Bronchial epithelial cell (primary cell): ENCODE measurements around the gene BRMS1. TPM values are rescaled to one million over a fixed set of nuclear protein-coding genes. Genes with fewer than 3 reads are reported as not detected.
A peak's percentile ranks its signal among the peaks of the same experiment; 100 is the strongest.

ENCODE experiments used
- DNase-seq: peaks from one replicate; pipeline ENCODE4 v3.0.0-alpha.2; 2010; ENCODE audit warnings: low read depth
- FAIRE-seq: peaks from 2 replicates; lab custom pipeline; 2011; peaks lifted over from hg19 to GRCh38; lab: Jason Lieb, UNC
- H3K27me3 ChIP-seq: 2 replicates; pipeline ENCODE4 v1.5.1; 2011; ENCODE audit warnings: low read length; ENCODE audit not compliant: control insufficient read depth, insufficient read depth
- H3K36me3 ChIP-seq: 2 replicates; pipeline ENCODE4 v1.5.1; 2011; ENCODE audit warnings: low read length; ENCODE audit not compliant: control insufficient read depth, insufficient read depth
- H3K4me3 ChIP-seq: 2 replicates; pipeline ENCODE4 v1.5.1; 2011; ENCODE audit warnings: mild to moderate bottlenecking, low read depth, low read length, control low read depth
- CTCF ChIP-seq: IDR thresholded peaks from 2 replicates; pipeline ENCODE4 v1.5.1; 2011; ENCODE audit warnings: mild to moderate bottlenecking, moderate library complexity, low read length, control low read depth, inconsistent platforms; ENCODE audit not compliant: insufficient read depth, severe bottlenecking
- total RNA-seq: library from RNA; depleted of rRNA; stranded (reverse); fragments of >200 nt; gene quantifications from 2 replicates; pipeline ENCODE4 v1.2.1, GENCODE V29; 2014

The BRMS1 gene
- total RNA-seq, 1 donor from 2014 or later, result 81.6 TPM

DNA sequence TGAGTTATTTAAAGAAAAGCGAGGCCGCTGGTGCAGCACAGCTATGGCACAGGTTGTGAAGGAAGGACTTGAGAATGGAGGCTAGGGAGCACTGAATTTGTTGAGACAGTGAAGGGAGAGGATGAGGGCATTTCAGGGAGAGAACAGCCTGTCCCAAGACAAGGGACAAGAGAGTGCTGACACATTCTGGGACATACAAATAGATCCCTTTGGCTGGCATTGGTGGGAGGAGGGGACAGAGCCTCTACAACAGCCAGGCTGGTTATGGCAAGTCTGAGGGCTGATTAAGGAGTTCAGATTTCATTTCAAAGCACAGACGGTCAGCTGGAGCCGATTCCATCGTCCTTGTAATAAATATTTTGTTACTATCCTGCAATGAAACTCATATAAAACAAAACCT, 28.4 kb upstream of the BRMS1 start:
- TF ChIP-seq CTCF, result no peak
- H3K36me3 ChIP-seq, result peaks cover 2% of the 10 kb centered on the region
- FAIRE-seq (no peak), DNase-seq (no peak)
- H3K4me3 ChIP-seq, result no peak overlapping the region
- H3K27me3 ChIP-seq, result no peaks in the 10 kb centered on the region

DNA sequence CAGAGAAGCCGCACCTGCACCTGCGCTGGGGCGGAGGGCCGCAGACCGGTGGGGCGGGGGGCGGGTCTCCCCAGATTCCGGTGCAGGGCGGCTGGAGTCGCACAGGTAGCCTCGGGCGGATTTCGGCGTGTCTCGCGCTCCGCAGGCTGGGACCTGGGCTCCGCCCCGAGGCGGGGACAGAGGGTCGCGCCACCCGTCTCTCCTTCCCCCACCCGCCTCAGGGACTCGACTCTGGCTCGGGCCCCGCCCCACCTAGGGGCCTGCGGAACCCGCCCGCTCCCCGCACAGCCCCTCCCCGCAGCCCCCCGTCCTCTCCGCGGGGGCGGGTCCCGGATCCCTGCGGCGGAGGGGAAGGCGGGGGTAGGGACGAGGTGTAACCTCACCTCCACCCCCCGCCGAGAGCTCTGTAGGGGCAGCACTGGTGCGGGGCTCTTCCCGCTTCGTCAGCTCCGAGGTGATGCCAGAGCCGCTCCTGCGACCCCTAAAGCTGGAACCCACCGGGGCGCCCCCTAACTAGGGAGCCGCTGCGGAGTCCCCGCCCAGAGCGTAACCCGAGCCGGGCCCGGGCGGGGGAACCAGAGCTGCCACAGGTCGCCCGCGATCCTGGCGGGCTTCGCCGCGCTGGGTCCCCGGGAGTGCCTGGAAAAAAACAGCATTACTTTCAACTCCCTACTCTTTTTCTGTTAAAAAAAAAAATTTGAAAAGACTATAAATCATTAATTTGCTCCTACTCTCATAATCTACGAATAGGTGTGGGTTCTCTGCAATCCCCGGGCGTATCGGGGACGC, 26.9 kb upstream of the BRMS1 start, which contains the start of gene SLC29A2:
TSS of gene SLC29A2 (minus strand) at position 134 of the 789 bp plus-strand sequence. CDS start 169 bp downstream, outside the sequence.
- no peaks in the 10 kb centered on the region for H3K27me3 ChIP-seq
- peak; percentile 49 for DNase-seq
- H3K36me3 ChIP-seq, result peaks cover 2% of the 10 kb centered on the region
- no peak for FAIRE-seq
- TF ChIP-seq CTCF, result no peak
- H3K4me3 ChIP-seq, result peak within 1 kb of the TSS; percentile 76

GRCh38 chr11:66369073-66369894, 24.4 kb upstream of the BRMS1 start:
- no peaks in the 10 kb centered on the region for H3K27me3 ChIP-seq
- no peak for DNase-seq
- peaks cover 2% of the 10 kb centered on the region for H3K36me3 ChIP-seq
- no peak for FAIRE-seq
- no peak for TF ChIP-seq CTCF
- no peak overlapping the region for H3K4me3 ChIP-seq

GRCh38 chr11:66368484-66368883, 23.6 kb upstream of the BRMS1 start:
- DNase-seq (no peak), FAIRE-seq (no peak)
- no peak for TF ChIP-seq CTCF
- H3K36me3 ChIP-seq, result peaks cover 2% of the 10 kb centered on the region
- H3K27me3 ChIP-seq, result no peaks in the 10 kb centered on the region
- no peak overlapping the region for H3K4me3 ChIP-seq

DNA sequence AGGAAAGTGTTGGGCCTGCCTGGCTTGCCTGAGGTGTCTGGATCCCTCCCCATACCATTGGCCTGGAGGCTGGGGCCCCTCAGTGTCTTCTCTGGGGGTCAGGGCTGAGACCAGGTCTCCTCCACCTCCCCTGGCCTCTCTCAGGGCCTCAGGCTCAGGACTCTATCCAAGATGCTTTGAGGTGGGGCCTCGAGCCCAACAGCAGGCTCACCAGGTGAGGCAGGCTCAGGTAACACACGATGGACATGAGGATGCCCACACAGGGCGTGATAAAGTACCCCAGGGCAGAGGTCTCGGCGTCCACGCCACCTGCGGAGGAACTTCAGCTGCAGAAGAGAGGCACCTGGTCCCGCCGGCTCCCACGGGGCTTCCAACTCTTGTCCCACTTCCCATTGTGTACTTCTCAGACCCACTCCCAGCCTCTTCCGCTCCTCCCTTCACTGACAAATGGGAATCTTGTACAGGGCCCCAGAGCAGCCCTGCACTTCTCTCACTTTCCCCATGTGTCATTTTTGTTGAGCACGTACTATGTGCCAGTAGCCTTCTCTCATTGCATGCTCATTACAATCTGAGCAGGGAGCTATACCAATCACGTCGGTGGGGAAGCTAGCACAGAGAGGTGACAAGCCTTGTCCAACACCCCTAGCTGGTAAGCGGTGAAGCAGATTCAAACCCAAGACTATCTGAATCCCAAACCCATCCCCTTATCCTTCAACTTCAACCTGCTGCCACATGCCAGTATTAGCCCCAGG, 22.8 kb upstream of the BRMS1 start:
- DNase-seq (no peak), FAIRE-seq (peak; percentile 55)
- Histone ChIP-seq H3K27me3 (no peaks in the 10 kb centered on the region), H3K4me3 (no peak overlapping the region), H3K36me3 (peaks cover 2% of the 10 kb centered on the region)
- no peak for TF ChIP-seq CTCF
